Panc1 (cell line): ENCODE results near the gene SOX1. TPM values are rescaled to one million over a fixed set of nuclear protein-coding genes. Genes with fewer than 3 reads are reported as not detected.

Source experiments
- ATAC-seq: fragments of 200-7000 bp; cut with Tn5 transposase; 2 replicates; pipeline ENCODE4 v1.9.1; 2020; ENCODE audit warnings: mild to moderate bottlenecking, moderate library complexity
- BruUV-seq: library from RNA; stranded (reverse); fragments of 400-500 nt; replicated peaks from 2 replicates; lab custom pipeline; 2021; lab: Mats Ljungman, UMichigan
- CTCF ChIA-PET: fragments of 300-600 bp; sonication (Branson Sonifier 250); formaldehyde crosslinking; loops from one replicate; lab custom pipeline; 2022; ENCODE audit warnings: antibody characterized with exemption; lab: Charles Lee
- POLR2A ChIA-PET: fragments of 300-600 bp; sonication (Branson Sonifier 250); formaldehyde crosslinking; loops from one replicate; lab custom pipeline; 2022; ENCODE audit warnings: antibody characterized with exemption; lab: Charles Lee
- DNase-seq: peaks from one replicate; pipeline ENCODE4 v3.0.0-alpha.2; 2010; ENCODE audit warnings: low read depth, low spot score
- H3K27ac ChIP-seq: 2 replicates; pipeline ENCODE4 v1.5.1; 2011; ENCODE audit warnings: mild to moderate bottlenecking, low read length, inconsistent platforms
- H3K27me3 ChIP-seq: fragments of 200-500 bp; sonication (Bioruptor generic); 2 replicates; pipeline ENCODE4 v1.6.0; 2014; ENCODE audit warnings: low read length, inconsistent platforms; ENCODE audit not compliant: control insufficient read depth, insufficient read depth
- H3K36me3 ChIP-seq: fragments of 200-500 bp; sonication (Bioruptor generic); 2 replicates; pipeline ENCODE4 v1.5.1; 2014; ENCODE audit warnings: inconsistent platforms, mild to moderate bottlenecking, low read length, moderate library complexity; ENCODE audit not compliant: control insufficient read depth, insufficient read depth
- H3K4me1 ChIP-seq: 2 replicates; pipeline ENCODE4 v1.5.1; 2011; ENCODE audit warnings: inconsistent platforms, mild to moderate bottlenecking, low read length, moderate library complexity; ENCODE audit not compliant: control insufficient read depth, insufficient read depth
- H3K4me3 ChIP-seq, 2 experiments: 2 replicates each; pipeline ENCODE4 v1.5.1; 2011 to 2012; ENCODE audit warnings: low read depth in 2 of 2, low read length in 2 of 2, mild to moderate bottlenecking in 2 of 2, inconsistent platforms in 1 of 2, moderate library complexity in 1 of 2
- H3K9me3 ChIP-seq: fragments of 200-500 bp; sonication (Bioruptor generic); 2 replicates; pipeline ENCODE4 v1.5.1; 2014; ENCODE audit warnings: low read depth, mild to moderate bottlenecking, inconsistent platforms, low read length, moderate library complexity; ENCODE audit not compliant: control insufficient read depth, insufficient read depth
- CTCF ChIP-seq: fragments of 450-650 bp; IDR thresholded peaks from 2 replicates; pipeline ENCODE4 v1.5.1; 2017; ENCODE audit warnings: mild to moderate bottlenecking
- POLR2AphosphoS5 ChIP-seq: IDR thresholded peaks from 2 replicates; pipeline ENCODE4 v1.6.1; 2012; ENCODE audit warnings: mild to moderate bottlenecking, low read depth, low read length, moderate library complexity
- REST ChIP-seq, 2 experiments: IDR thresholded peaks; 2 replicates each; pipeline ENCODE4 v1.6.1; 2011 to 2012; ENCODE audit warnings: low read depth in 2 of 2, control low read depth in 1 of 2, low read length in 1 of 2, mild to moderate bottlenecking in 1 of 2, moderate library complexity in 1 of 2; ENCODE audit not compliant: insufficient read depth in 1 of 2
- SIN3A ChIP-seq: IDR thresholded peaks from 2 replicates; pipeline ENCODE4 v1.6.1; 2012; ENCODE audit warnings: low read depth, mild to moderate bottlenecking, low read length, moderate library complexity, borderline replicate concordance; ENCODE audit not compliant: insufficient read depth
- TCF7L2 ChIP-seq: IDR thresholded peaks from 2 replicates; pipeline ENCODE4 v1.6.1; 2011; ENCODE audit warnings: mild to moderate bottlenecking, low read depth, low read length, inconsistent platforms
- in situ Hi-C: cut with HindIII; loops from 2 replicates; pipeline ENCODE4 v1.10.0; 2016; ENCODE audit warnings: low sequenced_read_pairs, low pct_unique_long_range_greater_than_20kb
- intact Hi-C: fragments of 100-400 bp; cut with micrococcal nuclease; formaldehyde crosslinking; loops from one replicate; pipeline ENCODE4 v1.10.0; 2022; ENCODE audit not compliant: unreplicated experiment
- total RNA-seq: library from RNA; stranded (reverse); gene quantifications from one replicate; pipeline ENCODE4 v1.2.1, GENCODE V29; 2021; ENCODE audit not compliant: unreplicated experiment

The SOX1 gene
- total RNA-seq, 1 experiment from 2014 or later, result not detected

- Histone ChIP-seq H3K9me3 (no peaks in the 10 kb centered on the region), H3K27ac (no peak overlapping the region), H3K36me3 (no peaks in the 10 kb centered on the region), H3K27me3 (no peaks in the 10 kb centered on the region; the same call in 1 of the 2 replicates), H3K4me3 (no peak overlapping the region), H3K4me1 (no peaks in the 10 kb centered on the region)
- intact Hi-C loops, result no loop called here
- DNase-seq, result no peak
- in situ Hi-C loops, result no loop called here
- TF ChIP-seq POLR2AphosphoS5 (no peak), TCF7L2 (no peak), SIN3A (no peak), CTCF (no peak), REST (IDR thresholded peaks at IDR 0.05; ENCODE audit: insufficient read depth in 1 of 2, low read depth in 2 of 2, low read length in 1 of 2) (no peak)
- ChIA-PET POLR2A (no interaction called here), CTCF (no interaction called here)
- no peak for ATAC-seq
- no TSS peak for BruUV-seq
Observed at GRCh38 chr13:112060899-112061366, 6.0 kb upstream of the SOX1 start.

- Histone ChIP-seq H3K4me1 (no peaks in the 10 kb centered on the region), H3K27ac (no peak overlapping the region), H3K27me3 (no peaks in the 10 kb centered on the region), H3K36me3 (no peaks in the 10 kb centered on the region), H3K9me3 (no peaks in the 10 kb centered on the region), H3K4me3 (no peak overlapping the region)
- no TSS peak for BruUV-seq
- ATAC-seq (no peak), DNase-seq (no peak)
- TF ChIP-seq REST (IDR thresholded peaks at IDR 0.05; ENCODE audit: insufficient read depth in 1 of 2, low read depth in 2 of 2, low read length in 1 of 2) (no peak), SIN3A (no peak), CTCF (no peak), TCF7L2 (no peak), POLR2AphosphoS5 (no peak)
- POLR2A ChIA-PET, result no interaction called here
- intact Hi-C loops (no loop called here), in situ Hi-C loops (no loop called here)
- CTCF ChIA-PET, result no interaction called here
Observed at GRCh38 chr13:112061367-112062061, 5.4 kb upstream of the SOX1 start.
